ENCODE data around the gene LRRC28. TPM values are rescaled to one million over a fixed set of nuclear protein-coding genes. Genes with fewer than 3 reads are reported as not detected.

Gene LRRC28
- total RNA-seq, 1 experiment from 2014 or later: 28.4 TPM

DNA sequence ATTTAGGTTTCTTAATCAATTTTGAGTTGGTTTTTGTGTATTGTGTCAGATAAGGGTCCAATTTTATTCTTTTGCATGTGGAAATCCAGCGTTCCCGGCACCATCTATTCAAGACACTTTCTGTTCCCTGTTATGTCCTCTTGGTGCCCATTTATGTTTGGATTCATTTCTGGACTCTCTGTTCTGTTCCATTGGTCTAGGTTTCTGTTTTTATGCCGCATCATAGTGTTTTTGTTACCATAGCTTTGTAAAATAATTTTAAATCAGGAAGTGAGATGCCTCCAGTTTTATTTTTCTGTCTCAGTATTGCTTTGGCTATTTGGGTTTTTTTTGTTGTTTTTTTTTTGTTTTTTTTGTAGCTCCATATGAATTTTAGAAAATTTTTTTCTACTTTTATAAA lies 97.1 kb downstream of the LRRC28 start:
- DNase-seq (ENCODE audit: low spot score): no peak
- H3K27me3 ChIP-seq (replicated peaks; ENCODE audit: insufficient read depth, low read depth, low read length, poor library complexity): no peaks in the 10 kb centered on the region
- no peak overlapping the region for H3K4me3 ChIP-seq (ENCODE audit: low read depth, low read length, poor library complexity, severe bottlenecking)
- no peak overlapping the region for H3K27ac ChIP-seq (ENCODE audit: low read depth, low read length, poor library complexity, severe bottlenecking)
- intact Hi-C loops (cut with micrococcal nuclease; ENCODE audit: unreplicated experiment): no loop called here
- TF ChIP-seq, protein P1, sequence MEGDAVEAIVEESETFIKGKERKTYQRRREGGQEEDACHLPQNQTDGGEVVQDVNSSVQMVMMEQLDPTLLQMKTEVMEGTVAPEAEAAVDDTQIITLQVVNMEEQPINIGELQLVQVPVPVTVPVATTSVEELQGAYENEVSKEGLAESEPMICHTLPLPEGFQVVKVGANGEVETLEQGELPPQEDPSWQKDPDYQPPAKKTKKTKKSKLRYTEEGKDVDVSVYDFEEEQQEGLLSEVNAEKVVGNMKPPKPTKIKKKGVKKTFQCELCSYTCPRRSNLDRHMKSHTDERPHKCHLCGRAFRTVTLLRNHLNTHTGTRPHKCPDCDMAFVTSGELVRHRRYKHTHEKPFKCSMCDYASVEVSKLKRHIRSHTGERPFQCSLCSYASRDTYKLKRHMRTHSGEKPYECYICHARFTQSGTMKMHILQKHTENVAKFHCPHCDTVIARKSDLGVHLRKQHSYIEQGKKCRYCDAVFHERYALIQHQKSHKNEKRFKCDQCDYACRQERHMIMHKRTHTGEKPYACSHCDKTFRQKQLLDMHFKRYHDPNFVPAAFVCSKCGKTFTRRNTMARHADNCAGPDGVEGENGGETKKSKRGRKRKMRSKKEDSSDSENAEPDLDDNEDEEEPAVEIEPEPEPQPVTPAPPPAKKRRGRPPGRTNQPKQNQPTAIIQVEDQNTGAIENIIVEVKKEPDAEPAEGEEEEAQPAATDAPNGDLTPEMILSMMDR (conservative IDR thresholded peaks at IDR 0.05; ENCODE audit: low read depth, low read length): no peak
- TF ChIP-seq EZH2 (IDR thresholded peaks at IDR 0.05; ENCODE audit: borderline replicate concordance, low read depth, low read length, poor library complexity, severe bottlenecking): no peak
- ChIA-PET POLR2A (ENCODE audit: low non-redundant PET) (no interaction called here), CTCF (no interaction called here)
- no peaks in the 10 kb centered on the region for H3K4me1 ChIP-seq (ENCODE audit: insufficient read depth, low read length, poor library complexity, severe bottlenecking)
- H3K9me3 ChIP-seq (ENCODE audit: low read depth, low read length, poor library complexity, severe bottlenecking): no peaks in the 10 kb centered on the region
- BruUV-seq (replicated peaks): no TSS peak
- no peaks in the 10 kb centered on the region for H3K36me3 ChIP-seq (ENCODE audit: insufficient read depth, low read length, poor library complexity, severe bottlenecking)

DNA sequence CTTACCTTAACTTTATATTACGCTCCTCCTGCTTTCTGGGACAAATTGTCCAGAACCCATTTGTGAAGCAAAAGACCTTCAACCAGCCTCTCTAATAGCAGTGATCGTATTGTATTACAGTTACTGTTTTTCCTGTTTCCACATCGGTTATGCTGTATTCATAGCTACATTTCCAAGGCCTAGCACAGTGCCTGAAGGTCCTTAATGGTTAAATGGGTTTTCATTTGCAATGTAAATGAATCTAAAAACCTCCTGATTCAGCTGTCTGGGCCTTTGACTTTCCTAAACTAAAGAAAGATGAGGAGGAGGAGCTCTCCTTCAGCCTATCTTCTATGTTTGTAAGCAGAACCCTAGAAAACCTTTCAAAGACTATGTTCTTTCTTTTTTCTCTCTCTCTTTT lies 99.1 kb downstream of the LRRC28 start:
- ChIA-PET POLR2A (ENCODE audit: low non-redundant PET) (no interaction called here), CTCF (no interaction called here)
- Histone ChIP-seq H3K4me1 (ENCODE audit: insufficient read depth, low read length, poor library complexity, severe bottlenecking) (no peaks in the 10 kb centered on the region), H3K4me3 (ENCODE audit: low read depth, low read length, poor library complexity, severe bottlenecking) (no peak overlapping the region), H3K9me3 (ENCODE audit: low read depth, low read length, poor library complexity, severe bottlenecking) (no peaks in the 10 kb centered on the region), H3K27ac (ENCODE audit: low read depth, low read length, poor library complexity, severe bottlenecking) (no peak overlapping the region), H3K36me3 (ENCODE audit: insufficient read depth, low read length, poor library complexity, severe bottlenecking) (no peaks in the 10 kb centered on the region), H3K27me3 (replicated peaks; ENCODE audit: insufficient read depth, low read depth, low read length, poor library complexity) (no peaks in the 10 kb centered on the region)
- intact Hi-C loops (cut with micrococcal nuclease; ENCODE audit: unreplicated experiment): no loop called here
- no peak for DNase-seq (ENCODE audit: low spot score)
- BruUV-seq (replicated peaks): no TSS peak
- no peak for TF ChIP-seq EZH2 (IDR thresholded peaks at IDR 0.05; ENCODE audit: borderline replicate concordance, low read depth, low read length, poor library complexity, severe bottlenecking)
- TF ChIP-seq, protein P1 (conservative IDR thresholded peaks at IDR 0.05; ENCODE audit: low read depth, low read length): no peak

- intact Hi-C loops (cut with micrococcal nuclease; ENCODE audit: unreplicated experiment): no loop called here
- TF ChIP-seq EZH2 (IDR thresholded peaks at IDR 0.05; ENCODE audit: borderline replicate concordance, low read depth, low read length, poor library complexity, severe bottlenecking): no peak
Observed at GRCh38 chr15:99359769-99360168, 108.5 kb downstream of the LRRC28 start.

DNA sequence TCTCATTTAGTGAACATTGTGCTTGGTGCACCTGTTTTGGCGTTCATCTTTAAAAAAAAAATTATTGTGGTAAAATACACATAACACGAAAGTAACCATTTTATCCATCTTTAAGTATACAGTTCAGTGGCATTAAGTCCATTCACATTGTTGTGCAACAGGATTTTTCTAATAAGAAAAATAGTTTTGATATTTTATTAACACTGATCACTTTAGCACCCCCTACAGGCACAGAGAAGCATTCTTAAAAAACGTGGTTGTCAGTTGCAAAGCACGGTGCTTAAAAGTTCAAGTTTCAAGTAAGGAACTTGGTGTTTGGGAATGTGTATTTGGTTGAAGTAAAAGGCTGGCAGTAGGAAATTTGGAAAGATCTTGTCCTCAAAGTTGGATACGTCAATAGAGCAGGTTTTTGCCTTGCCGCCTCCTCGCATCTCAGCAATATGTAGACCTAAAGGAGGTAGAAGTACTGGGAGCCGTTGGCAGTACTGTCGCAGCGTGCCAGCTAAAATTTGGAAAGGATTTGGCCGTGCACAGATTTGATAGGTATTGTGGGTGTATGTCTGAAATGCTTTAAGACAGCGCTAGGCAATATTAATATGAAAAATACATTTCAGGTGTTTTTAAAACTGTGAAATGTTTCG lies 110.4 kb downstream of the LRRC28 start:
- TF ChIP-seq, protein P1 (conservative IDR thresholded peaks at IDR 0.05; ENCODE audit: low read depth, low read length): peak; percentile 78
- no peak for TF ChIP-seq EZH2 (IDR thresholded peaks at IDR 0.05; ENCODE audit: borderline replicate concordance, low read depth, low read length, poor library complexity, severe bottlenecking)
- H3K4me3 ChIP-seq (ENCODE audit: low read depth, low read length, poor library complexity, severe bottlenecking): no peak overlapping the region
- no peaks in the 10 kb centered on the region for H3K36me3 ChIP-seq (ENCODE audit: insufficient read depth, low read length, poor library complexity, severe bottlenecking)
- no peaks in the 10 kb centered on the region for H3K4me1 ChIP-seq (ENCODE audit: insufficient read depth, low read length, poor library complexity, severe bottlenecking)
- no peaks in the 10 kb centered on the region for H3K27me3 ChIP-seq (replicated peaks; ENCODE audit: insufficient read depth, low read depth, low read length, poor library complexity)
- no TSS peak for BruUV-seq (replicated peaks)
- H3K27ac ChIP-seq (ENCODE audit: low read depth, low read length, poor library complexity, severe bottlenecking): no peak overlapping the region
- POLR2A ChIA-PET (ENCODE audit: low non-redundant PET): no interaction called here
- no peaks in the 10 kb centered on the region for H3K9me3 ChIP-seq (ENCODE audit: low read depth, low read length, poor library complexity, severe bottlenecking)
- CTCF ChIA-PET: no interaction called here
- peak; percentile 30 for DNase-seq (ENCODE audit: low spot score)
- intact Hi-C loops (cut with micrococcal nuclease; ENCODE audit: unreplicated experiment): no loop called here

More at GRCh38 chr15:99359769-99360168, 108.5 kb downstream of the LRRC28 start:
- BruUV-seq (replicated peaks): no TSS peak
- no peak overlapping the region for H3K27ac ChIP-seq (ENCODE audit: low read depth, low read length, poor library complexity, severe bottlenecking)
- H3K36me3 ChIP-seq (ENCODE audit: insufficient read depth, low read length, poor library complexity, severe bottlenecking): no peaks in the 10 kb centered on the region
- H3K4me3 ChIP-seq (ENCODE audit: low read depth, low read length, poor library complexity, severe bottlenecking): no peak overlapping the region
- H3K4me1 ChIP-seq (ENCODE audit: insufficient read depth, low read length, poor library complexity, severe bottlenecking): no peaks in the 10 kb centered on the region
- no peaks in the 10 kb centered on the region for H3K27me3 ChIP-seq (replicated peaks; ENCODE audit: insufficient read depth, low read depth, low read length, poor library complexity)
- ChIA-PET CTCF (no interaction called here), POLR2A (ENCODE audit: low non-redundant PET) (no interaction called here)
- no peaks in the 10 kb centered on the region for H3K9me3 ChIP-seq (ENCODE audit: low read depth, low read length, poor library complexity, severe bottlenecking)
- DNase-seq (ENCODE audit: low spot score): no peak
